Dendritic cell treated with granulocyte-macrophage colony-stimulating factor and Interleukin-4, amounts not matched to agents 40 ng/mL and 50 ng/mL, for 4 days (primary cell): ENCODE measurements around the gene KCNC2.

Source experiments
- H3K27ac Mint-ChIP-seq: one replicate; pipeline ENCODE4 v1.8.0; 2022; ENCODE audit warnings: mild to moderate bottlenecking, mixed read lengths
- H3K27me3 Mint-ChIP-seq: one replicate; pipeline ENCODE4 v1.8.0; 2022; ENCODE audit warnings: mild to moderate bottlenecking, mixed read lengths
- H3K36me3 Mint-ChIP-seq: one replicate; pipeline ENCODE4 v1.8.0; 2022; ENCODE audit warnings: low read depth, mixed read lengths
- H3K4me1 Mint-ChIP-seq: one replicate; pipeline ENCODE4 v1.8.0; 2022; ENCODE audit warnings: low read depth, mixed read lengths
- H3K4me3 Mint-ChIP-seq: one replicate; pipeline ENCODE4 v1.8.0; 2022; ENCODE audit warnings: mild to moderate bottlenecking, moderate library complexity, mixed read lengths
- H3K9me3 Mint-ChIP-seq: one replicate; pipeline ENCODE4 v1.8.0; 2022; ENCODE audit warnings: mixed read lengths
- intact Hi-C: fragments of 100-400 bp; cut with micrococcal nuclease; formaldehyde crosslinking; loops from one replicate; pipeline ENCODE4 v1.15.0; 2022

KCNC2 gene

DNA sequence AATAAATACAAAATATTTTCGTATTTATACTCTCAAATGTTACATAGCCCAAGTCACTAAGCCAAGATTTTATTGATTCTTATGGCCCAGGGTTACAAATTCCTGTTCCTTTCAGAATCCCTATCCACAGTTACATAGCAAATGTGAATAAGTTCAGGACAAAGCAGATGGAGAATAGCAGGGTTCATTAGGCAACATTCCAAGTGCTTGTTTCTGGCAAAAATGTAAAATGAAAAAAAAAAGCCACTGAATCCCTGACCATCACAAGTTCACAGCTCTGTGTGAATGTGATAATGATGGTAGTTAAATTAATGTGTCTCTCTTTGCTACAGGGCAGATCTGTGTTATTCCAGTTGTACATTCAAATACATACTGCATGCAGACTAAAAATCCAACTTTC, 74.6 kb downstream of the KCNC2 start:
- no peaks in the 10 kb centered on the region for H3K36me3 Mint-ChIP-seq
- H3K4me3 Mint-ChIP-seq: no peak overlapping the region

DNA sequence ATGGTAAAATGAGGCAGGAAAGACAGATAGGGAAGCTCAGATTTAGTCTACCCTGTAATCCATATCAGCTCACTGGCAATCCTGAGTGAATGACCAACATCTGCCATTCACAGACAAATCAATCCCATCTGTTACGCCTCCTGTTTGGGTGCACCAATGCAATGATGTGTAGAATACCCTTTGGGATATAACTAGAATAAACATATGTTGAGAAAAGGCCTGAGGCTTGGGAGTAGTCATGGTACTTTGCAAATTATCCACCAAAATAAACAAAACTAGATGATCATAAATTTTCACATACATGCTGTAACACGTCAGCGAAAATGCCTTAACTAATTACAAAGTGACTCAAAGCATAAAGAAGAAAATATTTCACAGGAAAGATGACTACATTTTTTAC, 78.8 kb downstream of the KCNC2 start:
- H3K27ac Mint-ChIP-seq: no peak overlapping the region
- no peaks in the 10 kb centered on the region for H3K27me3 Mint-ChIP-seq
- intact Hi-C loops: no loop called here
- no peaks in the 10 kb centered on the region for H3K4me1 Mint-ChIP-seq
- H3K36me3 Mint-ChIP-seq: no peaks in the 10 kb centered on the region
- H3K4me3 Mint-ChIP-seq: no peak overlapping the region
- no peaks in the 10 kb centered on the region for H3K9me3 Mint-ChIP-seq

More for the DNA sequence above, 74.6 kb downstream of the KCNC2 start:
- no peaks in the 10 kb centered on the region for H3K9me3 Mint-ChIP-seq
- intact Hi-C loops: no loop called here
- H3K4me1 Mint-ChIP-seq: no peaks in the 10 kb centered on the region
- H3K27ac Mint-ChIP-seq: no peak overlapping the region
- no peaks in the 10 kb centered on the region for H3K27me3 Mint-ChIP-seq

DNA sequence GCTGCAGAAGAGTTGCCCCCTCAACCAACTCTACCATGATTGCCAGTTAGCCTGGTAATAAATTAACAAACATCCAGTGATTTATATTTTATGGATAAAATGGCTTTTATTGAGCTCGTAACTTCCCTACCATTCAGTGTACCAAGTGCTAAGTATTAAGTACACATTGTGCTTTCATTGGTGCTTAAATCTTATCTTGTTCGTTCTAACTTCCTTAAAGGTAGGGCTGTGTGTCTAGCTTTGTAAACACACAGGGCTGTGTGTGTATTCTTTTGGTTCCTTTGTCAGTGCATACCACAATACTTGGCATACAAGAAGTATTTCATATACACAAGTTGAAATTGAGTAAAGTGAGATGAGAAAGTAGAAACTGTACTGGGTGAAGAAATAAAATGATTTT, 80.4 kb downstream of the KCNC2 start:
- Mint-ChIP-seq H3K4me1 (no peaks in the 10 kb centered on the region), H3K9me3 (no peaks in the 10 kb centered on the region), H3K36me3 (no peaks in the 10 kb centered on the region), H3K4me3 (no peak overlapping the region), H3K27me3 (no peaks in the 10 kb centered on the region), H3K27ac (no peak overlapping the region)
- intact Hi-C loops: no loop called here

DNA sequence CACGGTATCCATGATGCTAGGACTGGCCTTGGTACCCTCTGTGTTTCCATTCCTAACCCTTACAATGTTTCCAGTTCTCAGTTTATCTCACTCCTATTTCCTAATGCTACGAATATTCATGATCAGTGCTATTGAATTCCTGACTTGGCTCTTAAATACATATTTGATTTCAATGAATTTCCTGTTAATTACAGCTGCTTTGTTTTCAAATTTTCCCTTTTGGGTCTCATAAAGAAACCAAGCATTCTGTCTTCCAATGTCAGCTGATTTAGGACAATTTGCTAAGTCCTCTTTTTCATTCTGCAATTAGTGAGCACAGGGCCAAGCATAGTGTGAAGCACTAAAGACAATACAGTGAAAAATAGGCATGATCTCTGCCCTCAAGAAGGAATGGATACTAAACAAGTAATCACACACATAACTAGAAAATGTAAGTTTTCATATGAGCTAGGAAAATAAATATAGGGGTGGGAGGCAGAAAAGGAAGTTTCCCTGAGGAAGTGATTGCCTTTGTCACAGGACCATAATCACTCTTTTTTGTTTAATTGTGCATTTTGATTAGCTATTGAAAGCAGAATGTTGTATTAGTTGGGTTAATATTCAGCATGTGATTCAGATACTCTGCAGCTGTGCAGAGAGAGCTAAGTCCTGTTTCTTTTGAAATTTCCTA, 88.5 kb downstream of the KCNC2 start:
- no peaks in the 10 kb centered on the region for H3K9me3 Mint-ChIP-seq
- intact Hi-C loops: no loop called here
- H3K4me1 Mint-ChIP-seq: no peaks in the 10 kb centered on the region
- H3K4me3 Mint-ChIP-seq: no peak overlapping the region
- no peaks in the 10 kb centered on the region for H3K27me3 Mint-ChIP-seq
- H3K36me3 Mint-ChIP-seq: no peaks in the 10 kb centered on the region
- H3K27ac Mint-ChIP-seq: no peak overlapping the region

DNA sequence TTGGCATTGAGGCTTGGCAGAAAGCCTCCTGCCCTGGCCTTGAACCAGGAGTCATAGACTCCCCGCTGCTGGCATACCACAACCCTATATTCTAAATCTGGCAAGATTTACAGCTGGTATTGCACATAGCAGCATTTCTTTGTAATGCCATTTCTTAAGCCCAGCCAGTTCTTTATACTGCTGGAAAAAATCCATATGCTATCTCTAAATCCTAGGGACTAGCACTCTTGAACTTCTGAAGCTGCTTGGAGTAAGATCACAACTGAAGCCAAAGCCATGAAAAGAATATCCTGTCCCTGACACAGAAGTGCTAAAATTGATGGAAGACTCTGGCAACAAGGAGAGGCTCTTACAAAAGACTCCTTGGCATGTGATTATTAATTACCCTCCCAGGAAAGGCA, 89.3 kb downstream of the KCNC2 start:
- no peak overlapping the region for H3K27ac Mint-ChIP-seq
- intact Hi-C loops: no loop called here
- H3K4me1 Mint-ChIP-seq: no peaks in the 10 kb centered on the region
- no peak overlapping the region for H3K4me3 Mint-ChIP-seq
- H3K9me3 Mint-ChIP-seq: no peaks in the 10 kb centered on the region
- H3K27me3 Mint-ChIP-seq: no peaks in the 10 kb centered on the region
- no peaks in the 10 kb centered on the region for H3K36me3 Mint-ChIP-seq

DNA sequence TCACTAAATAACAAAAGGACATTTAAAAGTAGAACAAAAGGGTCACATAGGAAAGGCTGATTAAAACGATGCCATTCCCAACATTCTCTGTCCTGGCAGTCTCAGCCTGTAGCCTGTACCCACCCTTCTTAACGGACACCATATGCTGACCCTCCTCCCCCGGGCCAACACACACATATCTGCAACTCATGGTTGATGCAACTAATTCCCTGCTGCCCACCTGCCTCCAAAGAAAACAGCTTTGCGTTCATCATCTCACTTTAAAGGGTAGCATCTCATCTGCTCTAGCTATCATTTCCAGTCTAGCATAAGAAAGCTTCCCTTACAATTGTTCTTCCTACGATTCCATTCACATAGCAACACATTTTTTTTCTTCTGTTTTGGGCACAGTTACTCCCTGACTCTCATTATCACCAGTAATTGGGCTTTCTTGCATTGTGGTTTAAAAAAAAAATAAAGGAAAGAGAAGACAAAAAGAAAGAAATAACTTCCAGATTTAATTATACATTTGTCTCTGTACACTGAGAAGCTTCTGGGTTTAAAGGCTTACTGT, 92.9 kb downstream of the KCNC2 start:
- no peaks in the 10 kb centered on the region for H3K27me3 Mint-ChIP-seq
- H3K4me3 Mint-ChIP-seq: no peak overlapping the region
- no peaks in the 10 kb centered on the region for H3K36me3 Mint-ChIP-seq
- no peaks in the 10 kb centered on the region for H3K4me1 Mint-ChIP-seq
- H3K27ac Mint-ChIP-seq: no peak overlapping the region
- intact Hi-C loops: no loop called here
- no peaks in the 10 kb centered on the region for H3K9me3 Mint-ChIP-seq

DNA sequence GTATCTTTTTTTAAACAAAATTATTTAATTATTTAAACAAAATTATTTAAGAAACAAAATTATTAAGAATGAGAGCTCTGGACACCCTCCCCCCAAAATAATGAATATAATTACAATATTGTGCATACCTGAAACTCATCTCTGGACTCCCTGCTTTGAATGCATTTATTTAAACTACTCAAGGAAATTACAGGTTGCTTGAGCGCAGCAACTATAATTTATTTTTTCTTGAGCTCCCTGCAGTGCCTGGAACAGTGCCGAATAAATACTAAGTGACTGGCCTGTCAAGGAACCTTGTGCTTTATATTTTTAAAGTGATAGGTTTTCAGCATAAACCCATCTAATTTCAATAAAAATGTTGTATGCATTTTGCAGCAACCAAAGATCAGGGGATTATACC, 93.9 kb downstream of the KCNC2 start:
- H3K27ac Mint-ChIP-seq: no peak overlapping the region
- intact Hi-C loops: no loop called here
- no peaks in the 10 kb centered on the region for H3K4me1 Mint-ChIP-seq
- H3K27me3 Mint-ChIP-seq: no peaks in the 10 kb centered on the region
- no peaks in the 10 kb centered on the region for H3K36me3 Mint-ChIP-seq
- H3K9me3 Mint-ChIP-seq: no peaks in the 10 kb centered on the region
- no peak overlapping the region for H3K4me3 Mint-ChIP-seq

DNA sequence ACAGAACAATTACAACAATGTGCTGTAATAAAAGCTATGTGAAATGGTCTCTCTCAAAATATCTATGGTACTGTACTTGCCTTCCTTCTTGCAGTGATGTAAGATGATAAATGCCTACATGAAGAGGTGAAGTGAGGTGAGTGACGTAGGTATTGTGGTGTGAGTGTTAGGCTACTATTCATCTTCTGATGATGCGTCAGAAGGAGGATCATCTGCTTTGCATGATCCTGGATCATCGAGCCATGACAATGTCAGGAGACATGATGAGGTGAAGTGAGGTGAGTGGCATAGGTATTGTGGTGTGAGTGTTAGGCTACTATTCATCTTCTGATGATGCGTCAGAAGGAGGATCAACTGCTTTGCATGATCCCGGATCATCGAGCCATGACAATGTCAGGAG, 105.8 kb downstream of the KCNC2 start:
- no peak overlapping the region for H3K27ac Mint-ChIP-seq
- no peaks in the 10 kb centered on the region for H3K4me1 Mint-ChIP-seq
- intact Hi-C loops: no loop called here
- no peak overlapping the region for H3K4me3 Mint-ChIP-seq
- no peaks in the 10 kb centered on the region for H3K27me3 Mint-ChIP-seq
- H3K36me3 Mint-ChIP-seq: no peaks in the 10 kb centered on the region
- H3K9me3 Mint-ChIP-seq: no peaks in the 10 kb centered on the region

DNA sequence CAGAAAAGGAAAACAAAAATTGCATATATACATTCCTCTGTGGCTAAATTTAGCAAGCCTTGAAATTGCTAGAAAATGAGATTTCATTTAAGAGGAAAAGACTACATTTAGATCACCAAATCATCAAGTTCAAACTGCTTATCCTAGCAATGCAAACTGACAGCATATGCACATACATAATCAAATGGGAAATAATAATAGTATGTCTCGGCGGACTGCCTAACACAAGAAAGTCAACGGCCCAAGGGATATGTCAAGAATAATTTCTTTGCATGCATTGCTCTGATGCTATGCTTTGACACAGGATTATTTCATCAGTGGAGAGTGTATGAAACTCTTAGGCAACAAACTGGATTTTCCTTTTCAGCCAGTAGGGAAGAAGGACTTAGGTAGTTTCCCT, 107.9 kb downstream of the KCNC2 start:
- no peak overlapping the region for H3K27ac Mint-ChIP-seq
- H3K4me1 Mint-ChIP-seq: no peaks in the 10 kb centered on the region
- H3K27me3 Mint-ChIP-seq: no peaks in the 10 kb centered on the region

DNA sequence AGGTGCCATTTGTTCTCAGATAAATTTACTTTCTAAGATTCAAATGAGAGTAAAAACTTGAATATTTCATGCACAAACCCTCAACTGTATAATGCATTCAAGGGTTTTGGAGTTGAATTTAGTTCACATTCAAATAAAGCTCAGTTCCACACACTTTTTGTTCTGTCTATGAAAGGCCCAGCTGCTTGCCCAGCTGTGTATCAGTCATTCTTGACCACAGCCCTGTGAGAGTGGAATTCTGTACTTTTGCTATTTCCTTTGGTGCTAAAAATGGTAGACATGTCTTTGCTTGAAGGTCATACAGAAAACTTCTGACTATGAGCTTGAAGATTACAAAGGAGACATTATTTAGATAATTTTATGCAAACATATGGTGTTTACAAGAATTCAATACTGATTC, 110.4 kb downstream of the KCNC2 start:
- no peak overlapping the region for H3K27ac Mint-ChIP-seq
- no peaks in the 10 kb centered on the region for H3K4me1 Mint-ChIP-seq
- no peaks in the 10 kb centered on the region for H3K27me3 Mint-ChIP-seq
- no peak overlapping the region for H3K4me3 Mint-ChIP-seq
- no peaks in the 10 kb centered on the region for H3K9me3 Mint-ChIP-seq
- no peaks in the 10 kb centered on the region for H3K36me3 Mint-ChIP-seq
- intact Hi-C loops: no loop called here

More for the DNA sequence above, 107.9 kb downstream of the KCNC2 start:
- H3K4me3 Mint-ChIP-seq: no peak overlapping the region
- intact Hi-C loops: no loop called here
- H3K9me3 Mint-ChIP-seq: no peaks in the 10 kb centered on the region
- no peaks in the 10 kb centered on the region for H3K36me3 Mint-ChIP-seq

DNA sequence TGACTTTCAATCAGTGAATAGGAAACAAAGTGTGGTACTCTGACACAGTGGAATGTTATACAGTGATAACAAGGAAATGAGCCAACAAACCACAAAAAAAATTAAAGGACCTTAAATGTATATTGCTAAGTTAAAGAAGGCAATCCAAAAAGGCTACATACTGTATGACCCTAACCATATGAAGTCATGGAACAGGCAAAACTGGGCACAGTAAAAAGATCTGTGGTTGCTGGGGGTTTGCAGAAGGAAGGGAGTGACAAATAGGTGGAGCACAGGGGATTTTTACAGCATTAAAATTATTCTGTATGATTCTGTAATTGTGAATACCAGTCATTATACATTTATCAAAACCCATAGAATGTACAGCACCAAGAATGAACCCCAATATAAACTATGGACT, 112.6 kb downstream of the KCNC2 start:
- Mint-ChIP-seq H3K4me3 (no peak overlapping the region), H3K4me1 (no peaks in the 10 kb centered on the region), H3K27ac (no peak overlapping the region), H3K36me3 (no peaks in the 10 kb centered on the region), H3K9me3 (no peaks in the 10 kb centered on the region), H3K27me3 (no peaks in the 10 kb centered on the region)
- intact Hi-C loops: no loop called here

DNA sequence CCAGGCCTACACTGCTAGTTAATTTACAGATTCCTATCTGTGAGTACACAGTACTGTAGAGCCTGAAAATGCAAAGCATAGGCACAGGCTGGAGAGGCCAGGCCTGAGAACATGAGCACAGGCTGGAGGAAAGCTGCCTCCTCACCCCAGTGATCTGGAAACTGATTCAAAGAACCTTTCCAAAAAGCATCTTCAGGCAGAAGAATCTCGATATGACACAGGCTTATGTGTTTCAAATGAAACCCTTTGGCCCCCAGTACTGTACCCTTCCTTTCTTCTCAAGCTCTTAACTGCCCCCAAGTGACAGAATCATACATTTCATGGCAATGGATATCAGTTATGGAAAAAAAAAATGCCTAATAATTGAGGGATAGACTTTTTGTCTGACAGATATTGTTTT, 122.0 kb downstream of the KCNC2 start:
- Mint-ChIP-seq H3K27me3 (no peaks in the 10 kb centered on the region), H3K4me3 (no peak overlapping the region), H3K36me3 (no peaks in the 10 kb centered on the region), H3K4me1 (no peaks in the 10 kb centered on the region), H3K27ac (no peak overlapping the region), H3K9me3 (no peaks in the 10 kb centered on the region)
- intact Hi-C loops: no loop called here

DNA sequence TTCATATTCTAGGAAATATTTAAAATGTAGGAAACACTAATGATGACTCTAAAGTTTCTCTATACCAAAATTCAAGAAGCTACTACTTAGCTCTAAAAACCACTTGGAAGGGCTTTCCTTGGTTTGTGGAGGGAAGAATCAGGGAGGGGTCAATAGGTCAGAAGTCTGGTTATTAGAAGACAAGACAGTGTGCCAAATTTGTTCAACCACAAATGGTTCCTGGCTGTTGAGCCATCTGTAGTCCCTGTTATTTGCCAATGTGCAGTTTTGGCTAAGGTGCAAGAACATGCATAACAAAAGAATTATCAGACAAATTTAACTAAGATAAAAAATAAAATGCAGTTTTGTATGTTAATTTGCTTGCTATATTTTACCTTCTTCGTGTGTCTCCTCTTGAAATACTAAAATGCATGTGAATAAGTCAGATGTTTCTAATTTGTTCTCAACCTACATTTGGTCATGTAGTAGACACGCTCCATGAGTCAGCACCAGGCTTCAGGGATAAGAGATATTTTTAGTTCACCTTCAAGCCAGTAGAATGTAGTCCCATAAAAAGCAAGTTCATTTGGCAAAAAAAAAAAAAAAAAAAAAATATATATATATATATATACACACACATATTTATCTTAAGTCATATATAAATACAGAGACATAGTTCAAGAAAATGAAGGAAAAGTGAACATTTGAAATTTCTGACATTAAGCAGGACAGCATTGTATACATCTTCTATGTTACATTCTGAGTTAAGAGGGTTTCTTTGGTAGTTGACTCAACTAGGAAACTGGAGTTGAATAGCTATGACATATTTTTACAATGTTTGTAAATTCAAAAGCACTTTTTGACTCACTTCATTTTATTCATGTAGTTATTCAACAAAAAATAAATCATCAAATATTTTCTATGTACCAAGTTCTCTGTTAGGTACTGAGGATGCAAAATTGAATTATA, 123.3 kb downstream of the KCNC2 start:
- no peaks in the 10 kb centered on the region for H3K9me3 Mint-ChIP-seq
- intact Hi-C loops: no loop called here
- H3K4me3 Mint-ChIP-seq: no peak overlapping the region
- H3K27ac Mint-ChIP-seq: no peak overlapping the region
- no peaks in the 10 kb centered on the region for H3K27me3 Mint-ChIP-seq
- no peaks in the 10 kb centered on the region for H3K36me3 Mint-ChIP-seq
- H3K4me1 Mint-ChIP-seq: no peaks in the 10 kb centered on the region

DNA sequence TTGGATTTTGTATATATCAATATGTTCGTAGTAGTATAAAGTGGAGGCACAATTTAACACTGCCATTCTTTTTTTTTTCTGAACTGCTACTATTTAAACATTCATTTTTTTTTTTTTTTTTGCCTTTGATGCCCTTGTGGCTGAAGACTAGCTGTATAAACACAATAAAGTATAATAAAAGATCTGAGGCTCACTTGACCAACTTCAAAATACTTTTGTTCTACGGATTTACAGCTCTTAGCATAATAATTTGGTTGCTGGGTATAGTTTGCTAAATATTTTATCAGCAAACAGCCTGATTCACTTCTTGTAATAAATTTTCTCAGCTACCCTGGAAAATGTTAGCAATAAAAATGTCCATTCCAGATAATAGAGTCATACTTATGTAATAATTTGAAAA, 128.3 kb downstream of the KCNC2 start:
- intact Hi-C loops: no loop called here
- no peaks in the 10 kb centered on the region for H3K27me3 Mint-ChIP-seq

More for the DNA sequence above, 128.3 kb downstream of the KCNC2 start:
- H3K36me3 Mint-ChIP-seq: no peaks in the 10 kb centered on the region
- no peaks in the 10 kb centered on the region for H3K4me1 Mint-ChIP-seq
- H3K27ac Mint-ChIP-seq: no peak overlapping the region
- H3K4me3 Mint-ChIP-seq: no peak overlapping the region
- no peaks in the 10 kb centered on the region for H3K9me3 Mint-ChIP-seq
